GM23338 (cell line): ENCODE results near the gene DRAXIN.

Experiments
- EZH2 ChIP-seq: fragments of 200-600 bp; sonication (generic); IDR thresholded peaks from one replicate; pipeline ENCODE4 v1.8.0; 2017; ENCODE audit warnings: antibody characterized with exemption, mild to moderate bottlenecking, low read depth; ENCODE audit not compliant: unreplicated experiment
- EZH2phosphoT487 ChIP-seq: fragments of 200-600 bp; sonication (generic); IDR thresholded peaks from one replicate; pipeline ENCODE4 v1.8.1; 2018; ENCODE audit warnings: antibody characterized with exemption; ENCODE audit not compliant: unreplicated experiment
- JUNB ChIP-seq: IDR thresholded peaks from one replicate; pipeline ENCODE4 v1.6.1; 2016; ENCODE audit warnings: antibody characterized with exemption; ENCODE audit not compliant: unreplicated experiment
- STAT1 ChIP-seq: IDR thresholded peaks from one replicate; pipeline ENCODE4 v1.6.1; 2016; ENCODE audit warnings: antibody characterized with exemption; ENCODE audit not compliant: unreplicated experiment
- TF ChIP-seq, protein P1 (sequence below), 2 experiments: fragments of 200-600 bp in 1 of 2; sonication (generic) in 1 of 2; conservative IDR thresholded peaks; 2 replicates each; pipeline versions ENCODE4 v1.5.1 to v1.6.1; 2016 to 2017; ENCODE audit warnings: antibody characterized with exemption in 2 of 2, low read depth in 2 of 2, mild to moderate bottlenecking in 2 of 2, moderate library complexity in 1 of 2

DNA sequence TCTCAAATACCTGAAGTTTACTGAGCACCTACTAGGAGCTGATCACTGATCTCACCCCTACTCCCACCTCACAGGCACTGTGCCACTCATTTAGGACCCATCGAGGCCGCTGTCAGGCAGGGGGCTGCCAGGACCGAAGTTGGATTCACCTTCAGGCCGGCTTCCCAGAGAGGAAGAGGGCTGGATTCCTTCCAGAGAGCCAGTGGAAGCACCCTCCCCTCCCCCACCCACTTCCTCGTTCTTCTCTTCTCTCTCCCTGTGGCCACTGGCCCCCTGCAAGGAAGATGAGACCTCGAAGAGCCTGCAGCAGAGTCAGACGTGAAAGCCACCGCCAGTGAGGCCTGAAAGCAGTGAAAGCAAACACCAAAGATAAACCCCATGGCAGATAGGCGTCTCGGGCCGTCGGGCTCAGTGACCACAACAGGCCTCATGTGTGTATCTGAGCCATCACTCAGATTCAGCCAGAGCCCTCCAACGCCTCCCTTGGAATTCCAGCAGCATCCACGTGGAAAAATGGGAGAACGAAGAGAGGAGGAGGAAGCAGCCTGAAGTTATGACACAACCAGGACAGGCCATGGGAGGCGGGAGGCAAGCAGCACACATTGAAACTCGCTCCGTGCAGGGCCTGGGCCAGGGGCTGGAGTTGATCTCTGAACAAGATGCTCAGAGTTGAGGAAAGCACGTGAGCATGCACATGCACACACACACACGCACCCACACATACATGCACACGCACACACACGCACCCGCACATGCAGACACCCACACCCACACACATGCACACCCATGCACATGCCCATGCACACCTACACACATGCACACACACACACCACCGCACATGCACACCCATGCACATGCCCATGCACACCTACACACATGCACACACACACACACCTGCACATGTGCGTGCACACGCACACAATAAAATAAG lies 38.3 kb downstream of the DRAXIN start:
- TF ChIP-seq, protein P1, sequence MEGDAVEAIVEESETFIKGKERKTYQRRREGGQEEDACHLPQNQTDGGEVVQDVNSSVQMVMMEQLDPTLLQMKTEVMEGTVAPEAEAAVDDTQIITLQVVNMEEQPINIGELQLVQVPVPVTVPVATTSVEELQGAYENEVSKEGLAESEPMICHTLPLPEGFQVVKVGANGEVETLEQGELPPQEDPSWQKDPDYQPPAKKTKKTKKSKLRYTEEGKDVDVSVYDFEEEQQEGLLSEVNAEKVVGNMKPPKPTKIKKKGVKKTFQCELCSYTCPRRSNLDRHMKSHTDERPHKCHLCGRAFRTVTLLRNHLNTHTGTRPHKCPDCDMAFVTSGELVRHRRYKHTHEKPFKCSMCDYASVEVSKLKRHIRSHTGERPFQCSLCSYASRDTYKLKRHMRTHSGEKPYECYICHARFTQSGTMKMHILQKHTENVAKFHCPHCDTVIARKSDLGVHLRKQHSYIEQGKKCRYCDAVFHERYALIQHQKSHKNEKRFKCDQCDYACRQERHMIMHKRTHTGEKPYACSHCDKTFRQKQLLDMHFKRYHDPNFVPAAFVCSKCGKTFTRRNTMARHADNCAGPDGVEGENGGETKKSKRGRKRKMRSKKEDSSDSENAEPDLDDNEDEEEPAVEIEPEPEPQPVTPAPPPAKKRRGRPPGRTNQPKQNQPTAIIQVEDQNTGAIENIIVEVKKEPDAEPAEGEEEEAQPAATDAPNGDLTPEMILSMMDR (conservative IDR thresholded peaks at IDR 0.05; ENCODE audit: low read depth in 2 of 2): no peak
- TF ChIP-seq EZH2 (no peak), JUNB (no peak), STAT1 (no peak), EZH2phosphoT487 (no peak)
